MM.1S (cell line): Measurements from ENCODE around the gene ACTL7A.
A peak's percentile ranks its signal among the peaks of the same experiment; 100 is the strongest.

Experiments used
- DNase-seq: peaks from one replicate; pipeline ENCODE4 v3.0.0-alpha.2; 2015
- H2AFZ ChIP-seq: fragments of 300-600 bp; sonication (generic); 2 replicates; pipeline ENCODE4 v1.6.0; 2016; ENCODE audit warnings: antibody characterized with exemption, low read length
- H3F3A ChIP-seq: fragments of 300-600 bp; sonication (generic); 2 replicates; pipeline ENCODE4 v1.6.1; 2016; ENCODE audit warnings: mild to moderate bottlenecking, antibody characterized with exemption, low read length, moderate library complexity, mixed read lengths; ENCODE audit not compliant: insufficient read depth
- H3K27ac ChIP-seq: fragments of 300-600 bp; sonication (generic); 2 replicates; pipeline ENCODE4 v1.5.1; 2016; ENCODE audit warnings: mild to moderate bottlenecking, low read length
- H3K27me3 ChIP-seq: fragments of 300-600 bp; sonication (generic); replicated peaks from 2 replicates; pipeline ENCODE4 v1.6.0; 2016; ENCODE audit warnings: low read length; ENCODE audit not compliant: insufficient read depth
- H3K36me3 ChIP-seq: fragments of 300-600 bp; sonication (generic); replicated peaks from 2 replicates; pipeline ENCODE4 v1.6.1; 2016; ENCODE audit warnings: mild to moderate bottlenecking, low read length, mixed read lengths; ENCODE audit not compliant: insufficient read depth
- H3K4me1 ChIP-seq: fragments of 300-600 bp; sonication (generic); 2 replicates; pipeline ENCODE4 v1.6.1; 2016; ENCODE audit warnings: low read length, mixed read lengths
- H3K4me2 ChIP-seq: fragments of 300-600 bp; sonication (generic); 2 replicates; pipeline ENCODE4 v1.6.0; 2016; ENCODE audit warnings: low read depth, low read length
- H3K4me3 ChIP-seq: fragments of 300-600 bp; sonication (generic); 2 replicates; pipeline ENCODE4 v1.5.1; 2016; ENCODE audit warnings: low read length, mixed read lengths
- H3K79me2 ChIP-seq: fragments of 300-600 bp; sonication (generic); 2 replicates; pipeline ENCODE4 v1.6.1; 2016; ENCODE audit warnings: mixed run types, low read length, mixed read lengths
- H3K9ac ChIP-seq: fragments of 300-600 bp; sonication (generic); 2 replicates; pipeline ENCODE4 v1.6.1; 2016; ENCODE audit warnings: low read length, mixed read lengths
- H3K9me2 ChIP-seq: fragments of 300-600 bp; sonication (generic); replicated peaks from 2 replicates; pipeline ENCODE4 v1.6.1; 2016; ENCODE audit warnings: mild to moderate bottlenecking, low read length, mixed read lengths; ENCODE audit not compliant: insufficient read depth
- H3K9me3 ChIP-seq: fragments of 300-600 bp; sonication (generic); replicated peaks from 2 replicates; pipeline ENCODE4 v1.6.1; 2016; ENCODE audit warnings: mild to moderate bottlenecking, low read length, mixed read lengths; ENCODE audit not compliant: insufficient read depth
- H4K20me1 ChIP-seq: fragments of 300-600 bp; sonication (generic); 2 replicates; pipeline ENCODE4 v1.6.1; 2016; ENCODE audit warnings: mild to moderate bottlenecking, low read length, moderate library complexity, mixed read lengths; ENCODE audit not compliant: insufficient read depth
- EZH2 ChIP-seq: fragments of 300-600 bp; sonication (generic); optimal IDR thresholded peaks from 2 replicates; pipeline ENCODE3; 2017; ENCODE audit warnings: low read depth, mild to moderate bottlenecking, antibody characterized with exemption, low read length, mixed read lengths
- EZH2phosphoT487 ChIP-seq: fragments of 300-600 bp; sonication (generic); IDR thresholded peaks from 2 replicates; pipeline ENCODE4 v1.6.1; 2018; ENCODE audit warnings: antibody characterized with exemption, low read length
- TF ChIP-seq, protein P1 (sequence below): fragments of 300-600 bp; sonication (generic); IDR thresholded peaks from 2 replicates; pipeline ENCODE4 v1.5.1; 2016; ENCODE audit warnings: antibody characterized with exemption, low read length, mixed read lengths

The ACTL7A gene, protein sequence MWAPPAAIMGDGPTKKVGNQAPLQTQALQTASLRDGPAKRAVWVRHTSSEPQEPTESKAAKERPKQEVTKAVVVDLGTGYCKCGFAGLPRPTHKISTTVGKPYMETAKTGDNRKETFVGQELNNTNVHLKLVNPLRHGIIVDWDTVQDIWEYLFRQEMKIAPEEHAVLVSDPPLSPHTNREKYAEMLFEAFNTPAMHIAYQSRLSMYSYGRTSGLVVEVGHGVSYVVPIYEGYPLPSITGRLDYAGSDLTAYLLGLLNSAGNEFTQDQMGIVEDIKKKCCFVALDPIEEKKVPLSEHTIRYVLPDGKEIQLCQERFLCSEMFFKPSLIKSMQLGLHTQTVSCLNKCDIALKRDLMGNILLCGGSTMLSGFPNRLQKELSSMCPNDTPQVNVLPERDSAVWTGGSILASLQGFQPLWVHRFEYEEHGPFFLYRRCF

DNA sequence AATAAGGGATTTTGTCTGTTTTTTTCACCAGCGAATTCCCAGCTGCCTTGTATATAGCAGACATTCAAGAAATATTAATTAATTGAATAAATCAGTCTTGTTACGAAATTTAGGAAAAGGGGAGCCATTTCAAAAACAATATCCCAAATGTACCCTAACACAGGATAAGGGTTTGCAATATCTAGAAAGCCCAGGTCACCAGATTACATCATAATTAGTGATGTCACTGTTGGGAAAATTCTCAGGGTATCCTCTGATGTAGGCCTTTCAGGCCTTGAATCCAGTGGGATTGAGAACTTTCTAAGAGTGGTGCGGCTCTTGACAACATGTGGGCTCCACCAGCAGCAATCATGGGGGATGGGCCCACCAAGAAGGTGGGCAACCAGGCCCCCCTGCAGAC is at the start of gene ACTL7A:
Gene ACTL7A (plus strand): TSS at position 270 of the 400 bp plus-strand sequence. CDS start 57 bp downstream, at position 327.
- no peak within 1 kb of the TSS for H3K9ac ChIP-seq
- no peaks in the 10 kb centered on the region for H3K36me3 ChIP-seq
- no peak within 1 kb of the TSS for H2AFZ ChIP-seq
- no peak for DNase-seq
- H3K9me3 ChIP-seq: no peaks in the 10 kb centered on the region
- H3K4me3 ChIP-seq: no peak within 1 kb of the TSS
- no peaks in the 10 kb centered on the region for H3K9me2 ChIP-seq
- H3K79me2 ChIP-seq: no peaks in the 10 kb centered on the region
- H3K4me1 ChIP-seq: no peaks in the 10 kb centered on the region
- H3K4me2 ChIP-seq: no peak within 1 kb of the TSS
- no peaks in the 10 kb centered on the region for H4K20me1 ChIP-seq
- H3K27ac ChIP-seq: no peak within 1 kb of the TSS
- no peaks in the 10 kb centered on the region for H3K27me3 ChIP-seq
- no peaks in the 10 kb centered on the region for H3F3A ChIP-seq
- TF ChIP-seq EZH2 (no peak), EZH2phosphoT487 (no peak)
- TF ChIP-seq, protein P1, sequence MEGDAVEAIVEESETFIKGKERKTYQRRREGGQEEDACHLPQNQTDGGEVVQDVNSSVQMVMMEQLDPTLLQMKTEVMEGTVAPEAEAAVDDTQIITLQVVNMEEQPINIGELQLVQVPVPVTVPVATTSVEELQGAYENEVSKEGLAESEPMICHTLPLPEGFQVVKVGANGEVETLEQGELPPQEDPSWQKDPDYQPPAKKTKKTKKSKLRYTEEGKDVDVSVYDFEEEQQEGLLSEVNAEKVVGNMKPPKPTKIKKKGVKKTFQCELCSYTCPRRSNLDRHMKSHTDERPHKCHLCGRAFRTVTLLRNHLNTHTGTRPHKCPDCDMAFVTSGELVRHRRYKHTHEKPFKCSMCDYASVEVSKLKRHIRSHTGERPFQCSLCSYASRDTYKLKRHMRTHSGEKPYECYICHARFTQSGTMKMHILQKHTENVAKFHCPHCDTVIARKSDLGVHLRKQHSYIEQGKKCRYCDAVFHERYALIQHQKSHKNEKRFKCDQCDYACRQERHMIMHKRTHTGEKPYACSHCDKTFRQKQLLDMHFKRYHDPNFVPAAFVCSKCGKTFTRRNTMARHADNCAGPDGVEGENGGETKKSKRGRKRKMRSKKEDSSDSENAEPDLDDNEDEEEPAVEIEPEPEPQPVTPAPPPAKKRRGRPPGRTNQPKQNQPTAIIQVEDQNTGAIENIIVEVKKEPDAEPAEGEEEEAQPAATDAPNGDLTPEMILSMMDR: no peak

DNA sequence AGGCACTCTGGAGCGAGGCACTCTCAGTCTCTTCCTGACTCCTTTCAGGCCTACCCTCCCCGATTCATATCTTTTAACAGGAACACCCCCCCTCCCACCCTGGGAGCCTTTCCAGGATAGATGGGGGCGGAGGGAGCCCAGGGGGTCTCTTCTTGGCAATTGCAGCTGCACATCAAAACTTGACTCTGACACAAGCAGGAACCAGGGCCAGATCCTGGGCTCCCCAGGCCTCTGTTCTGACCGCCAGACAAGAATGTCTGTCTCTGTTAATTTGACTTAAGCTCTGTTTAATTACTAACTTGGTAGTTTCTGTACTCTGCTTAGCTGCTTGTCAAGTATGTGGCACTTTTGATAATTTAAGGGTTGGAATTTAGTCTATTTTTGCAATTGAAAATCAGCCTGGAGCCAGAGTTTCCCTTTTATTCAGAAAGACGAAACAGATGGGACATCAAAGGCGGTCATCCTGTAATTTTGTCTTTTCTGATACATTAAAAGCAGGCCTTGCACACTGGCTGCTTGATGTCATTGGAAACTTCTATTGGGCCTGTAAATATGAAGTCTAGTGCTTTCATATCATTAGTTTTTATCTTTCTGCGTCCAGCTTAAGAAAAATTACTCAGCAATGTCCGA is 49.6 kb upstream of the ACTL7A start:
- Histone ChIP-seq H4K20me1 (no peaks in the 10 kb centered on the region), H3K9me2 (no peaks in the 10 kb centered on the region), H3K9ac (no peak overlapping the region), H3K79me2 (no peaks in the 10 kb centered on the region), H3K9me3 (no peaks in the 10 kb centered on the region), H3K27me3 (no peaks in the 10 kb centered on the region), H2AFZ (no peak overlapping the region), H3K36me3 (no peaks in the 10 kb centered on the region), H3K4me3 (no peak overlapping the region), H3K4me1 (no peaks in the 10 kb centered on the region), H3K27ac (no peak overlapping the region), H3F3A (no peaks in the 10 kb centered on the region), H3K4me2 (no peak overlapping the region)
- no peak for DNase-seq
- TF ChIP-seq, protein P1: no peak
- TF ChIP-seq EZH2: no peak
- TF ChIP-seq EZH2phosphoT487: no peak

DNA sequence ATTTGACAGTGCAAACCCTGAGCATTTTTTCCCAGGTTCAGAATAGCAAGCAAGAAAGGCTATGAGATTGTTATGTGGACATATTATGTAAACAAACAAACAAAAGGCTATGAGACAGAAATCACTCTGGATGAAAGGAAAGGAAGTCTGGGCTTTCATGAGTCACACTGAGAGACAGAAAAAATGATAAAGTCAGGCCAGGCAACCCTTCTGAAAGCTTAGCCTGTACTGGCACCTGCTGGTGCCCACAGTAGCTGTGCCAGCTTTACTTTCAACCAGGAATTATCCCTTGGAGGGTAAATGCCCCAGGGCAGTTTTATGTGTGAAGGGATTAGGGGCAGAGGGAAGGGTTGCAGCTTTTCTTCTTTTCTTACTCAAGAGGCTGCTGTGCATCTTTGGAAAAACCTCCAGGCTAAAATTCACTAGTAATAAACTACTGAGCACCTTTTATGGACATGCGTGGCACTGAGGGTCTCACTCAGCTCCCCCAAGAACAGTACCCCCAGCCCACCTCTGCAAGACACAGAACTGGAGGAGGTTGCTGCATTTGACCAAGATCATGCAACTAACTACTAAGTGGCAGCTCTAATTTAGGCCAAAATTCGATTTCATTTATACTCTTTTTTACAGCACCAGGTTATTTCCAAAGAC is 48.0 kb upstream of the ACTL7A start:
- Histone ChIP-seq H3K9ac (no peak overlapping the region), H3F3A (no peaks in the 10 kb centered on the region), H3K36me3 (no peaks in the 10 kb centered on the region), H3K27ac (no peak overlapping the region), H3K27me3 (no peaks in the 10 kb centered on the region), H4K20me1 (no peaks in the 10 kb centered on the region), H3K4me2 (no peak overlapping the region), H3K79me2 (no peaks in the 10 kb centered on the region), H3K9me3 (no peaks in the 10 kb centered on the region), H3K4me1 (no peaks in the 10 kb centered on the region), H3K9me2 (no peaks in the 10 kb centered on the region), H2AFZ (no peak overlapping the region), H3K4me3 (no peak overlapping the region)
- no peak for TF ChIP-seq EZH2phosphoT487
- TF ChIP-seq, protein P1: peak; percentile 10; the same call in 1 of the 2 replicates
- no peak for DNase-seq
